Keratinocyte (primary cell): Measurements from ENCODE around the gene ENO3.

Source experiments
- CTCF ChIP-seq, 3 experiments: IDR thresholded peaks in 1 of 3; conservative IDR thresholded peaks in 1 of 3; optimal IDR thresholded peaks in 1 of 3; 2 replicates in 2 of 3; 3 replicates in 1 of 3; pipeline versions ENCODE3 to v1.5.1; 2011; ENCODE audit warnings: low read length in 3 of 3, mild to moderate bottlenecking in 3 of 3, moderate library complexity in 2 of 3, control low read depth in 1 of 3, inconsistent platforms in 1 of 3; ENCODE audit not compliant: insufficient read depth in 2 of 3; ENCODE audit errors: extremely low read depth in 1 of 3
- EZH2 ChIP-seq: IDR thresholded peaks from one replicate; pipeline ENCODE4 v1.6.1; 2012; ENCODE audit warnings: inconsistent platforms, mild to moderate bottlenecking, low read length, moderate library complexity

- TF ChIP-seq CTCF (optimal IDR thresholded peaks at IDR 0.05 in 1 of 3, IDR thresholded peaks at IDR 0.05 in 1 of 3, conservative IDR thresholded peaks at IDR 0.05 in 1 of 3; ENCODE audit: extremely low read depth in 1 of 3, insufficient read depth in 2 of 3, low read length in 3 of 3) = no peak
- TF ChIP-seq EZH2 = no peak
These were observed 6.8 kb upstream of the ENO3 start for GRCh38 chr17:4944163-4944553.
